Psoas muscle (tissue), 8 donors: ENCODE measurements around the gene PMP22. TPM values are rescaled to one million over a fixed set of nuclear protein-coding genes. Genes with fewer than 3 reads are reported as not detected.

Experiments
- ATAC-seq, 4 donors: fragments of 200-7000 bp; cut with Tn5 transposase; one replicate each; pipeline ENCODE4 v1.9.1; 2020; ENCODE audit warnings: moderate library complexity in 3 of 4, mild to moderate bottlenecking in 2 of 4
- DNase-seq, 2 donors: peaks; one replicate each; pipeline ENCODE4 v3.0.0-alpha.2; 2020
- H3K27ac ChIP-seq: fragments of 200-600 bp; one replicate; pipeline ENCODE4 v1.8.0; 2022
- H3K27me3 ChIP-seq, 3 donors: fragments of 200-600 bp in 1 of 3; one replicate each; pipeline versions ENCODE4 v1.6.1 to v1.8.0; 2013 to 2022; ENCODE audit warnings: low read length in 2 of 3, mild to moderate bottlenecking in 2 of 3, moderate library complexity in 1 of 3; ENCODE audit not compliant: insufficient read depth in 3 of 3
- H3K36me3 ChIP-seq, 2 donors: fragments of 200-600 bp in 1 of 2; one replicate each; pipeline versions ENCODE4 v1.6.1 to v1.8.0; 2013 to 2022; ENCODE audit warnings: low read depth in 1 of 2, mild to moderate bottlenecking in 1 of 2, moderate library complexity in 1 of 2; ENCODE audit not compliant: insufficient read depth in 1 of 2
- H3K4me1 ChIP-seq: fragments of 200-600 bp; one replicate; pipeline ENCODE4 v1.8.0; 2022
- H3K4me3 ChIP-seq: fragments of 200-600 bp; one replicate; pipeline ENCODE4 v1.8.0; 2022; ENCODE audit warnings: mild to moderate bottlenecking
- H3K9me3 ChIP-seq: fragments of 200-600 bp; one replicate; pipeline ENCODE4 v1.8.0; 2022
- WGBS, 3 donors: extraction: QIAGEN DNeasy Blood & Tissue Kit; methylation state at CpG; one replicate each; pipeline versions ENCODE4 v1.1.6 to v1.1.7; 2013; 5-methylcytosine and 5-hydroxymethylcytosine counted together
- intact Hi-C, 2 donors: fragments of 100-400 bp; cut with DNase I; formaldehyde crosslinking; loops; one replicate each; pipeline versions ENCODE4 v1.11.0 to v1.14.2; 2022
- polyA plus RNA-seq, 3 donors: library from polyadenylated mRNA; stranded (reverse); fragments of 200-250 nt; gene quantifications; one replicate each; pipeline ENCODE4 v1.2.3, GENCODE V29; 2013
- total RNA-seq, 4 donors: library from RNA; stranded (reverse); fragmentation: NEBNext Ultra II Directional in 2 of 4; extraction: Animal tissue kit (Norgen Biotek cat#: 25700) in 2 of 4; gene quantifications; one replicate each; pipeline versions ENCODE4 v1.2.1 to v1.2.4, GENCODE V29; 2021 to 2023
- TF ChIP-seq, protein P1 (sequence below): fragments of 200-600 bp; IDR thresholded peaks from one replicate; pipeline ENCODE4 v1.8.0; 2022; ENCODE audit warnings: antibody characterized with exemption
- donor health status: healthy with polysubstance abuse.
- donor health status: DM: no; HTN: no; CAD: no; lungs with moderate emphysema.
- donor health status: Bipolar disorder and iron deficiency.
- donor health status: healthy.
- donor health status: DM: yes; HTN: yes; CAD: no.
- donor health status: DM: no; HTN: no; CAD: no.
- donor health status: DM: no; HTN: no; CAD: no.
- donor health status: DM: yes; HTN: yes; CAD: no.

The PMP22 gene
- total and polyA plus RNA-seq, 7 donors, result 39.3 to 317 (median 195) TPM

GRCh38 chr17:15185625-15185991, 79.5 kb downstream of the PMP22 start:
- H3K27ac ChIP-seq, result peak overlapping the region; percentile 77
- intact Hi-C loops, result no loop called here
- ATAC-seq (peak; percentile 99 to 100 (median 99)), DNase-seq (peak in 1 of 2 donors; percentile 27)
- H3K4me3 ChIP-seq, result no peak overlapping the region
- H3K4me1 ChIP-seq, result peaks cover 5% of the 10 kb centered on the region
- H3K36me3 ChIP-seq, result no peaks in the 10 kb centered on the region
- TF ChIP-seq, protein P1, sequence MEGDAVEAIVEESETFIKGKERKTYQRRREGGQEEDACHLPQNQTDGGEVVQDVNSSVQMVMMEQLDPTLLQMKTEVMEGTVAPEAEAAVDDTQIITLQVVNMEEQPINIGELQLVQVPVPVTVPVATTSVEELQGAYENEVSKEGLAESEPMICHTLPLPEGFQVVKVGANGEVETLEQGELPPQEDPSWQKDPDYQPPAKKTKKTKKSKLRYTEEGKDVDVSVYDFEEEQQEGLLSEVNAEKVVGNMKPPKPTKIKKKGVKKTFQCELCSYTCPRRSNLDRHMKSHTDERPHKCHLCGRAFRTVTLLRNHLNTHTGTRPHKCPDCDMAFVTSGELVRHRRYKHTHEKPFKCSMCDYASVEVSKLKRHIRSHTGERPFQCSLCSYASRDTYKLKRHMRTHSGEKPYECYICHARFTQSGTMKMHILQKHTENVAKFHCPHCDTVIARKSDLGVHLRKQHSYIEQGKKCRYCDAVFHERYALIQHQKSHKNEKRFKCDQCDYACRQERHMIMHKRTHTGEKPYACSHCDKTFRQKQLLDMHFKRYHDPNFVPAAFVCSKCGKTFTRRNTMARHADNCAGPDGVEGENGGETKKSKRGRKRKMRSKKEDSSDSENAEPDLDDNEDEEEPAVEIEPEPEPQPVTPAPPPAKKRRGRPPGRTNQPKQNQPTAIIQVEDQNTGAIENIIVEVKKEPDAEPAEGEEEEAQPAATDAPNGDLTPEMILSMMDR, result no peak
- 2 to 7% (median 5%) methylated on average over 4 of the region's 4 CpGs for WGBS, 3 donors
- no peaks in the 10 kb centered on the region for H3K27me3 ChIP-seq
- no peaks in the 10 kb centered on the region for H3K9me3 ChIP-seq

DNA sequence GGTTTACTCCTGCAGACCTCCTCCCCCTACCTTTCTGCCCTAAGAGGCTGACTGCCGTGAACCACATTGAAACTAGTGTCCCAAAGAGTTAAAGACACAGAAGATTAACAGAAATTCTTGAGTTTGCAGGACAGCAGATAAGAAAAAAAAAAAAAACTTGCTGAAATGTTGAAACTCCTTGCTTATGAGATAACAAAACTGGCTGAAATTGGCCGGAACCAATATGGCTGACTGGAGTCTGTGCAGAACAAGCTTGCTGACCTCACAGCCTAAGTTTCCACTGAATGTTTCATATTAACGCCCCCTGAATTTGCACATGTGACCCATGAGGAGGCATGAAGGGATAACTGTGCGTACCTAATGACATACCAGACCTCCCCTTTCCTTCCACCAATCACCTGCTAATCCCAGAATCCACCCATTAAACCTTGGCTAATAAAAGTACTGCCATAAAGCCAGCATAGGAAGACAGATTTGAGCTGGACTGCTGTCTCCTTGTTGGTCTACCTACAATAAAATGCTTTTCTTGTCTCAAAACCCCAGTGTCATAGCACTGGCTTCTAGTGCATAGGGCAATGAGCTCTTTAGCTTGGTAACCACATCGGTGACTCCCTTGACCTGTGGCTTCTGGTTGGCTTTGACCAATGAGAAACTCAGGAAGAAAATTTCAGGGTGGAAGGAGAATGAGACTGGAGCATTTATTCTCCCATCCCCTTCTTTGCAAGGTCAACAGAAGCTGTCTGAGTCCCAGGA, 80.1 kb downstream of the PMP22 start:
- ATAC-seq, result peak in 3 of 4 donors; percentile 38 to 57 (median 39)
- no peaks in the 10 kb centered on the region for H3K27me3 ChIP-seq
- H3K27ac ChIP-seq, result peak overlapping the region; percentile 77
- 87 to 91% (median 91%) methylated on average over 5 of the region's 5 CpGs for WGBS, 3 donors
- DNase-seq, result no peak
- H3K9me3 ChIP-seq, result no peaks in the 10 kb centered on the region
- intact Hi-C loops, result no loop called here
- peaks cover 5% of the 10 kb centered on the region for H3K4me1 ChIP-seq
- no peaks in the 10 kb centered on the region for H3K36me3 ChIP-seq
- no peak overlapping the region for H3K4me3 ChIP-seq
- TF ChIP-seq, protein P1, result no peak

GRCh38 chr17:15181816-15182215, 83.3 kb downstream of the PMP22 start:
- WGBS, 3 donors, result 84 to 85% (median 84%) methylated on average over 6 of the region's 6 CpGs

DNA sequence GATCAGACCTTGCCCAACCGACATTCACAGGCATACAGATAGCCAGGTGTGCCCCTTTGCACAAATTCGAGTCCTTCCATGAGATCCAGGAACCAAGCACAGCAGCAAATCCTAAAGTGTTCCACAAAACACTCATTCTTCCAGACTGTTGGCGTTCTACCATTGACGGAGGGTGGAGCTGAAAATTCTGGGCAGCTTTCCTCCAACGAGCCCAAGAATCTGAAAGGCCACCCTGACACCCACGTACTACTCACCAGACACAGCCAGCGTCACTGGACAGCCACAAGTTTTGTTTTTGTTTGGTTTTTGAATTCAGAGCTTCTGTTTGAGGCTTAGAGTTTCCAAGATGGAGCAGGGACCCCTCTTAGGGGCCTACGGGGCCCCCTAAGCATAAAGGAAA, 83.8 kb downstream of the PMP22 start:
- no peak overlapping the region for H3K4me3 ChIP-seq
- DNase-seq (no peak), ATAC-seq (no peak)
- whole genome bisulfite sequencing, 3 donors, result 81 to 88% (median 82%) methylated on average over 8 of the region's 8 CpGs
- no peaks in the 10 kb centered on the region for H3K9me3 ChIP-seq
- H3K36me3 ChIP-seq, result no peaks in the 10 kb centered on the region
- no peaks in the 10 kb centered on the region for H3K27me3 ChIP-seq
- H3K27ac ChIP-seq, result no peak overlapping the region
- peaks cover 5% of the 10 kb centered on the region for H3K4me1 ChIP-seq
- TF ChIP-seq, protein P1, result no peak
- intact Hi-C loops, result no loop called here

More at GRCh38 chr17:15181816-15182215, 83.3 kb downstream of the PMP22 start:
- DNase-seq, result no peak
- no peaks in the 10 kb centered on the region for H3K27me3 ChIP-seq
- no peaks in the 10 kb centered on the region for H3K36me3 ChIP-seq
- no peak overlapping the region for H3K4me3 ChIP-seq
- TF ChIP-seq, protein P1, result no peak
- no peaks in the 10 kb centered on the region for H3K9me3 ChIP-seq
- peaks cover 5% of the 10 kb centered on the region for H3K4me1 ChIP-seq
- intact Hi-C loops, result no loop called here
- ATAC-seq, result no peak
- no peak overlapping the region for H3K27ac ChIP-seq

- TF ChIP-seq, protein P1, result no peak
- Histone ChIP-seq H3K4me3 (no peak overlapping the region), H3K36me3 (no peaks in the 10 kb centered on the region), H3K4me1 (peaks cover 2% of the 10 kb centered on the region), H3K27me3 (no peaks in the 10 kb centered on the region), H3K27ac (no peak overlapping the region), H3K9me3 (no peaks in the 10 kb centered on the region)
- WGBS, 3 donors, result 75 to 76% (median 76%) methylated on average over 8 of the region's 8 CpGs
- no peak for DNase-seq
- intact Hi-C loops, result no loop called here
- ATAC-seq, result no peak
Observed at GRCh38 chr17:15180121-15180561, 85.0 kb downstream of the PMP22 start.
